Activated CD4-positive, alpha-beta T cell treated with anti-CD3 and anti-CD28 coated beads for 24 hours (primary cell): ENCODE data around the gene NOVA1.

Experiments used
- DNase-seq, 2 donors: peaks; one replicate each; pipeline ENCODE4 v3.0.0-alpha.2; 2020; ENCODE audit warnings: low read depth in 2 of 2

The NOVA1 gene

GRCh38 chr14:26593357-26593756, 4.5 kb downstream of the NOVA1 start:
- no peak for DNase-seq

- no peak for DNase-seq
These were observed 7.9 kb downstream of the NOVA1 start for GRCh38 chr14:26589925-26590324.

GRCh38 chr14:26577711-26578110, 20.1 kb downstream of the NOVA1 start:
- no peak for DNase-seq

GRCh38 chr14:26554069-26554772, 43.6 kb downstream of the NOVA1 start:
- no peak for DNase-seq

GRCh38 chr14:26549571-26549970, 48.3 kb downstream of the NOVA1 start:
- no peak for DNase-seq

GRCh38 chr14:26548406-26548805, 49.4 kb downstream of the NOVA1 start:
- no peak for DNase-seq

- DNase-seq = no peak
These were observed 59.7 kb downstream of the NOVA1 start for GRCh38 chr14:26538176-26538575.

GRCh38 chr14:26531894-26532293, 65.9 kb downstream of the NOVA1 start:
- DNase-seq = no peak

- DNase-seq = no peak
These were observed 69.2 kb downstream of the NOVA1 start for GRCh38 chr14:26528415-26529182.

GRCh38 chr14:26527095-26527494, 70.7 kb downstream of the NOVA1 start:
- DNase-seq = no peak

- DNase-seq = no peak
These were observed 71.7 kb downstream of the NOVA1 start for GRCh38 chr14:26526137-26526536.

GRCh38 chr14:26525085-26525484, 72.7 kb downstream of the NOVA1 start:
- no peak for DNase-seq

GRCh38 chr14:26522967-26523366, 74.9 kb downstream of the NOVA1 start:
- DNase-seq = no peak

GRCh38 chr14:26517771-26518170, 80.1 kb downstream of the NOVA1 start:
- no peak for DNase-seq

- no peak for DNase-seq
These were observed 97.8 kb downstream of the NOVA1 start for GRCh38 chr14:26500028-26500427.

GRCh38 chr14:26499546-26499945, 98.3 kb downstream of the NOVA1 start:
- DNase-seq = no peak

- DNase-seq = no peak
These were observed 110.9 kb downstream of the NOVA1 start for GRCh38 chr14:26486922-26487321.

- DNase-seq = no peak
These were observed 113.3 kb downstream of the NOVA1 start for GRCh38 chr14:26484562-26484961.

GRCh38 chr14:26478967-26479366, 118.9 kb downstream of the NOVA1 start:
- DNase-seq = no peak

- no peak for DNase-seq
These were observed 131.0 kb downstream of the NOVA1 start for GRCh38 chr14:26466862-26467261.

- no peak for DNase-seq
These were observed 134.7 kb downstream of the NOVA1 start for GRCh38 chr14:26463136-26463535.

- no peak for DNase-seq
These were observed 143.7 kb downstream of the NOVA1 start for GRCh38 chr14:26454105-26454504.

- DNase-seq = no peak
These were observed 149.5 kb downstream of the NOVA1 start for GRCh38 chr14:26448181-26448855.
